A549 (cell line): ENCODE results near the gene NARS2. TPM values are rescaled to one million over a fixed set of nuclear protein-coding genes. Genes with fewer than 3 reads are reported as not detected.

Experiments
- ATAC-seq, 2 experiments: fragments of 200-7000 bp in 1 of 2; fragments of >200 bp in 1 of 2; cut with Nextera tagmentation in 1 of 2; cut with Tn5 transposase in 1 of 2; 3 replicates each; pipeline versions ENCODE4 v1.8.0 to v1.9.1; 2018 to 2020; ENCODE audit warnings: mild to moderate bottlenecking in 1 of 2, moderate library complexity in 1 of 2
- CTCF ChIA-PET: fragments of 300-600 bp; sonication (Branson Sonifier 250); formaldehyde crosslinking; extraction: SDS; loops from one replicate; lab custom pipeline; 2021; ENCODE audit warnings: antibody characterized with exemption, inconsistent platforms; lab: Yijun Ruan, JAX
- POLR2A ChIA-PET: fragments of 350-600 bp; formaldehyde crosslinking; extraction: SDS; loops from one replicate; lab custom pipeline; 2021; ENCODE audit warnings: antibody characterized with exemption, inconsistent platforms; lab: Yijun Ruan, JAX
- DNase-seq, 2 experiments: peaks; one replicate each; pipeline versions ENCODE4 v3.0.0 to v3.0.0-alpha.2; 2011 to 2016; ENCODE audit warnings: low read depth in 1 of 2, low spot score in 1 of 2
- FAIRE-seq: peaks from 2 replicates; lab custom pipeline; 2011; peaks lifted over from hg19 to GRCh38; lab: Jason Lieb, UNC
- H3K27ac ChIP-seq, 2 experiments: fragments of >200 bp; sonication (Bioruptor Twin); formaldehyde crosslinking; 3 replicates each; pipeline ENCODE4 v1.5.1; 2016 to 2017
- H3K4me1 ChIP-seq: fragments of >200 bp; sonication (Bioruptor Twin); formaldehyde crosslinking; 3 replicates; pipeline ENCODE4 v1.6.1; 2016
- H3K4me2 ChIP-seq: fragments of >200 bp; sonication (Bioruptor Twin); formaldehyde crosslinking; 3 replicates; pipeline ENCODE4 v1.6.1; 2016
- H3K4me3 ChIP-seq: fragments of >200 bp; sonication (Bioruptor Twin); formaldehyde crosslinking; 3 replicates; pipeline ENCODE4 v1.5.1; 2016
- H3K9me3 ChIP-seq: fragments of >200 bp; sonication (Bioruptor Twin); formaldehyde crosslinking; 3 replicates; pipeline ENCODE4 v1.6.1; 2016
- BHLHE40 ChIP-seq: IDR thresholded peaks from 2 replicates; pipeline ENCODE4 v1.6.1; 2012; ENCODE audit warnings: low read depth, low read length, inconsistent platforms
- CHD2 ChIP-seq: fragments of 150-350 bp; IDR thresholded peaks from 2 replicates; pipeline ENCODE4 v1.6.1; 2014; ENCODE audit warnings: low read length; ENCODE audit not compliant: partially characterized antibody
- EHMT2 ChIP-seq: fragments of 200-600 bp; sonication (generic); IDR thresholded peaks from 2 replicates; pipeline ENCODE4 v1.6.1; 2016; ENCODE audit warnings: antibody characterized with exemption, low read depth, mild to moderate bottlenecking, moderate library complexity
- EP300 ChIP-seq, 2 experiments: fragments of >200 bp; sonication (Bioruptor Twin); formaldehyde crosslinking; IDR thresholded peaks; 2 replicates in 1 of 2; 3 replicates in 1 of 2; pipeline ENCODE4 v1.6.1; 2016 to 2017
- GATA3 ChIP-seq: IDR thresholded peaks from 2 replicates; pipeline ENCODE4 v1.6.1; 2012; ENCODE audit warnings: borderline replicate concordance
- HDAC2 ChIP-seq: fragments of 200-600 bp; sonication (generic); IDR thresholded peaks from 2 replicates; pipeline ENCODE4 v1.6.1; 2016
- HOXA7 ChIP-seq: fragments of 250-450 bp; sonication (Bioruptor Pico); IDR thresholded peaks from 2 replicates; pipeline ENCODE4 v1.5.0; 2020; ENCODE audit warnings: mild to moderate bottlenecking, moderate library complexity
- KDM1A ChIP-seq: fragments of 200-600 bp; sonication (generic); IDR thresholded peaks from 2 replicates; pipeline ENCODE4 v1.6.1; 2016; ENCODE audit warnings: low read depth, mild to moderate bottlenecking
- KDM5A ChIP-seq: fragments of 200-600 bp; sonication (generic); IDR thresholded peaks from 2 replicates; pipeline ENCODE4 v1.6.1; 2016; ENCODE audit warnings: antibody characterized with exemption, mild to moderate bottlenecking
- MAFK ChIP-seq: fragments of 450-650 bp; IDR thresholded peaks from 2 replicates; pipeline ENCODE4 v1.6.1; 2014; ENCODE audit not compliant: partially characterized antibody
- MAZ ChIP-seq: fragments of 150-350 bp; IDR thresholded peaks from 2 replicates; pipeline ENCODE4 v1.6.1; 2014; ENCODE audit warnings: antibody characterized with exemption, low read depth, low read length, borderline replicate concordance
- MYC ChIP-seq: IDR thresholded peaks from 2 replicates; pipeline ENCODE4 v1.6.1; 2012; ENCODE audit warnings: mild to moderate bottlenecking, inconsistent platforms, low read length, improper control_type of control experiment, borderline replicate concordance
- POLR2AphosphoS2 ChIP-seq: conservative IDR thresholded peaks from 2 replicates; pipeline ENCODE4 v1.6.1; 2012; ENCODE audit warnings: low read length, improper control_type of control experiment, inconsistent platforms
- RAD21 ChIP-seq, 2 experiments: fragments of >200 bp in 1 of 2; sonication (Bioruptor Twin) in 1 of 2; formaldehyde crosslinking in 1 of 2; IDR thresholded peaks in 1 of 2; conservative IDR thresholded peaks in 1 of 2; 2 replicates in 1 of 2; 3 replicates in 1 of 2; pipeline ENCODE4 v1.6.1; 2012 to 2018; ENCODE audit warnings: inconsistent platforms in 1 of 2
- RCOR1 ChIP-seq: fragments of 150-350 bp; IDR thresholded peaks from 2 replicates; pipeline ENCODE4 v1.6.1; 2014; ENCODE audit warnings: antibody characterized with exemption, low read length, low read depth
- TFCP2L1 ChIP-seq: fragments of 250-450 bp; sonication (Bioruptor Pico); IDR thresholded peaks from 2 replicates; pipeline ENCODE4 v1.5.0; 2021; ENCODE audit warnings: mild to moderate bottlenecking
- ZNF302 ChIP-seq: fragments of 250-450 bp; sonication (Bioruptor Pico); IDR thresholded peaks from 2 replicates; pipeline ENCODE4 v1.9.0; 2021; ENCODE audit warnings: inconsistent platforms, mild to moderate bottlenecking, moderate library complexity
- WGBS: methylation state at CpG from one replicate; pipeline ENCODE4 v1.1.6; 2017; ENCODE audit errors: missing lambda C conversion rate; 5-methylcytosine and 5-hydroxymethylcytosine counted together
- polyA plus RNA-seq, 4 experiments: library from polyadenylated mRNA; depleted of rRNA in 3 of 4; stranded (reverse); fragments of >200 nt; fragmentation: RNase III in 1 of 4; extraction: RNeasy Plus Mini Kit Qiagen cat#74134 plus additional on column Dnase treatment in 1 of 4; gene quantifications; 2 replicates in 3 of 4; 3 replicates in 1 of 4; pipeline ENCODE4 v1.2.3, GENCODE V29; 2011 to 2017
- TF ChIP-seq, protein P1 (sequence below): fragments of 250-450 bp; sonication (Bioruptor Pico); IDR thresholded peaks from 2 replicates; pipeline ENCODE4 v1.5.0; 2020; ENCODE audit warnings: low read depth, mild to moderate bottlenecking, moderate library complexity
- TF ChIP-seq, protein P2 (sequence below): fragments of 450-650 bp; IDR thresholded peaks from 2 replicates; pipeline ENCODE4 v1.6.1; 2014; ENCODE audit warnings: antibody characterized with exemption
- TF ChIP-seq, protein P3 (sequence below): fragments of >200 bp; sonication (Bioruptor Twin); formaldehyde crosslinking; IDR thresholded peaks from 3 replicates; pipeline ENCODE4 v1.6.1; 2016

Gene NARS2
- polyA plus RNA-seq, 2 of the 4 experiments (the other 2 are of a cell fraction), result 29.7 to 57.7 TPM

DNA sequence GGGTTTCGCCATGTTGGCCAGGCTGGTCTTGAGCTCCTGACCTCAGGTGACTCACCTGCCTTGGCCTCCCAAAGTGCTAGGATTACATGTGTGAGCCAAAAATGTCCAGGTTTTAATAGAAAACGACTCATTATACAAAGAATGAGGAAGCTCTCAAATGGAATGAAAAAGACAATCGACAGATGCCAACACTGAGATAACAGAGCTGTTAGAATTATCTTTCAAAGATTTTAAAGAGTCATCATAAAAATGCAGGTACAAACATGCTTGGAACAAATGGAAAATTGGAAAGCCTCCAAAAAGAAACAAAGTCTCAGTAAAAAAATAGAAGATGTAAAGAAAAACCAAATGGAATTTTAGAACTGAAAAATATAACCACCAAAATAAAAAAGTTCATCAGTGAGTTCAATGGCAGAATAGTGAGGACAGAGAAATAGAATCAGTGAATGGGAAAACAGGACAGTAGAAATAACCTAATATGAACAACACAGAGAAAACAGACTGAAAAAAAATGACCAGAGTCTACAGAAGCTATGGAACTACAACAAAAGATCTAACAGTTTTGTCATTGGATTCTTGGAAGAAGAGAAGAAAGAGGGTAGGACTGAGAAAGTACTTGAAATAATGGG is 168.0 kb downstream of the NARS2 start:
- Histone ChIP-seq H3K27ac (no peak overlapping the region), H3K4me1 (no peaks in the 10 kb centered on the region), H3K4me2 (no peak overlapping the region), H3K4me3 (no peak overlapping the region), H3K9me3 (peaks cover 12% of the 10 kb centered on the region; the same call in 2 of the 3 replicates)
- ATAC-seq, result no peak
- ChIA-PET POLR2A (interaction anchor here (0.7 kb wide), 1 partner anchor 662 kb away, joined by 3 read pairs; no protein-coding TSS in a partner anchor), CTCF (interaction anchor here (0.8 to 1.6 kb wide), 2 partner anchors 8 to 11 kb away, joined by 3 to 8 read pairs; partner anchors contain the start of gene GAB2)
- TF ChIP-seq MAFK, result peak; percentile 8
- TF ChIP-seq CHD2, result no peak
- FAIRE-seq, result no peak
- WGBS, result 51% methylated on average over 3 of the region's 3 CpGs
- no peak for DNase-seq

DNA sequence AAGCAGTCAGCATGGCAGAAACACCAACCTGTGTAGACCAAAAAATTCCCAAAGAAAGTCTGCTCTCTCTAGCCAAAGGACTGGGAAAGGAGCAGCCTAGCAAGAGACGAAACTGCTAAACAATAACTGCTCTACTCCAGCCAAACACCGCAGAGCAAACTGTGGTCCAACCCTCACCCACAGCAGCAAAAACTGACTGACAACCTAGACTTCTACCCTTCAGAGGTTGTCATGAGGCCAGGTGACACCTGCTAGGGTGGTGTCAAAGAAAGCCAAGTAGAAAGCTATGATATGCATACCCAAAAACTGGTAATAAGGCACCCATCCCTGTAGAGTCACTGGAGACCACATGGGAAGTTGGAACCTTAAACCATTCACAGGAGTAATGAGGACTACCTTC is 168.9 kb downstream of the NARS2 start:
- DNase-seq (no peak), ATAC-seq (no peak), FAIRE-seq (no peak)
- H3K4me2 ChIP-seq, result no peak overlapping the region
- peaks cover 12% of the 10 kb centered on the region; the same call in 2 of the 3 replicates for H3K9me3 ChIP-seq
- POLR2A ChIA-PET, result no interaction called here
- H3K4me1 ChIP-seq, result no peaks in the 10 kb centered on the region
- TF ChIP-seq POLR2AphosphoS2 (no peak), ZNF302 (CRISPR knock-in tag) (no peak), TFCP2L1 (CRISPR knock-in tag) (no peak), RAD21 (conservative IDR thresholded peaks at IDR 0.05 in 1 of 2, IDR thresholded peaks at IDR 0.05 in 1 of 2) (no peak), EP300 (IDR thresholded peaks at IDR 0.05) (no peak), KDM5A (no peak), GATA3 (no peak), MAZ (no peak), HDAC2 (no peak), BHLHE40 (no peak), EHMT2 (no peak)
- TF ChIP-seq, protein P1, sequence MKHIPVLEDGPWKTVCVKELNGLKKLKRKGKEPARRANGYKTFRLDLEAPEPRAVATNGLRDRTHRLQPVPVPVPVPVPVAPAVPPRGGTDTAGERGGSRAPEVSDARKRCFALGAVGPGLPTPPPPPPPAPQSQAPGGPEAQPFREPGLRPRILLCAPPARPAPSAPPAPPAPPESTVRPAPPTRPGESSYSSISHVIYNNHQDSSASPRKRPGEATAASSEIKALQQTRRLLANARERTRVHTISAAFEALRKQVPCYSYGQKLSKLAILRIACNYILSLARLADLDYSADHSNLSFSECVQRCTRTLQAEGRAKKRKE (CRISPR knock-in tag), result no peak
- TF ChIP-seq, protein P2, sequence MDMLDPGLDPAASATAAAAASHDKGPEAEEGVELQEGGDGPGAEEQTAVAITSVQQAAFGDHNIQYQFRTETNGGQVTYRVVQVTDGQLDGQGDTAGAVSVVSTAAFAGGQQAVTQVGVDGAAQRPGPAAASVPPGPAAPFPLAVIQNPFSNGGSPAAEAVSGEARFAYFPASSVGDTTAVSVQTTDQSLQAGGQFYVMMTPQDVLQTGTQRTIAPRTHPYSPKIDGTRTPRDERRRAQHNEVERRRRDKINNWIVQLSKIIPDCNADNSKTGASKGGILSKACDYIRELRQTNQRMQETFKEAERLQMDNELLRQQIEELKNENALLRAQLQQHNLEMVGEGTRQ, result no peak
- TF ChIP-seq, protein P3, sequence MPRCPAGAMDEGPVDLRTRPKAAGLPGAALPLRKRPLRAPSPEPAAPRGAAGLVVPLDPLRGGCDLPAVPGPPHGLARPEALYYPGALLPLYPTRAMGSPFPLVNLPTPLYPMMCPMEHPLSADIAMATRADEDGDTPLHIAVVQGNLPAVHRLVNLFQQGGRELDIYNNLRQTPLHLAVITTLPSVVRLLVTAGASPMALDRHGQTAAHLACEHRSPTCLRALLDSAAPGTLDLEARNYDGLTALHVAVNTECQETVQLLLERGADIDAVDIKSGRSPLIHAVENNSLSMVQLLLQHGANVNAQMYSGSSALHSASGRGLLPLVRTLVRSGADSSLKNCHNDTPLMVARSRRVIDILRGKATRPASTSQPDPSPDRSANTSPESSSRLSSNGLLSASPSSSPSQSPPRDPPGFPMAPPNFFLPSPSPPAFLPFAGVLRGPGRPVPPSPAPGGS, result no peak
- WGBS, result 74% methylated on average over 2 of the region's 2 CpGs
- H3K4me3 ChIP-seq, result no peak overlapping the region
- H3K27ac ChIP-seq, result no peak overlapping the region
- CTCF ChIA-PET, result interaction anchor here (0.6 to 1.7 kb wide), 4 partner anchors 11 to 159 kb away, joined by 3 to 8 read pairs (median 4); partner anchors contain the start of gene GAB2

DNA sequence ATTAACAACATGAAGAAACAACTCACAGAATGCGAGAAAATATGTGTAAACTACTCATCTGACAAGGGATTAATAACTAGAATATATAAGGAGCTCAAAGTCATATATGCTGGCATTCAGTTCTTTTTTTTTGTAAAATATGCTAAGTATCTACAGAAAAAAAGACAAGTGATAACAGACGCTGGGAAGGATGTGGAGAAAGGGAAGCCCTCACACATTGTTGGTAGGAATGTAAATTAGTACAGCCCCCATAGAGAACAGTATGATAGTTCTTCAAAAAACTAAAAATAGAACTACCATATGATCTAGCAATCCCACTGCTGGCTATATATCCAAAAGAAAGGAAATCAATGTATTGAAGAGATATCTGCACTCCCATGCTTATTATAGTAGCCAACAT is 170.9 kb downstream of the NARS2 start:
- TF ChIP-seq POLR2AphosphoS2 (no peak), HOXA7 (CRISPR knock-in tag) (no peak), RCOR1 (no peak), MYC (no peak), KDM1A (no peak)
- TF ChIP-seq, all 56 proteins: peak for 0
- Histone ChIP-seq H3K4me2 (no peak overlapping the region), H3K4me3 (no peak overlapping the region), H3K9me3 (no peaks in the 10 kb centered on the region), H3K27ac (no peak overlapping the region), H3K4me1 (no peaks in the 10 kb centered on the region)
- ATAC-seq, result no peak
- 76% methylated on average over 2 of the region's 2 CpGs for WGBS
- CTCF ChIA-PET, result interaction anchor here (1.0 to 1.8 kb wide), 3 partner anchors 9 to 161 kb away, joined by 5 to 7 read pairs (median 6); no protein-coding TSS in a partner anchor
- POLR2A ChIA-PET, result no interaction called here
- no peak for FAIRE-seq
- DNase-seq, result no peak
